Caco-2 (cell line): ENCODE measurements around the gene ABLIM2. TPM values are rescaled to one million over a fixed set of nuclear protein-coding genes. Genes with fewer than 3 reads are reported as not detected.
A peak's percentile ranks its signal among the peaks of the same experiment; 100 is the strongest.

Experiments used
- BruUV-seq: library from RNA; stranded (reverse); fragments of 400-500 nt; replicated peaks from 2 replicates; lab custom pipeline; 2021; lab: Mats Ljungman, UMichigan
- CTCF ChIA-PET: fragments of 300-600 bp; sonication (Branson Sonifier 250); formaldehyde crosslinking; loops from one replicate; lab custom pipeline; 2022; ENCODE audit warnings: antibody characterized with exemption; lab: Charles Lee
- POLR2A ChIA-PET: fragments of 300-600 bp; sonication (Branson Sonifier 250); formaldehyde crosslinking; loops from one replicate; lab custom pipeline; 2022; ENCODE audit warnings: antibody characterized with exemption; lab: Charles Lee
- DNase-seq, 2 experiments: peaks; one replicate each; pipeline versions ENCODE4 v3.0.0 to v3.0.0-alpha.2; 2020 to 2022
- H3K27me3 ChIP-seq: replicated peaks from 2 replicates; pipeline ENCODE4 v1.6.0; 2011; ENCODE audit warnings: low read length; ENCODE audit not compliant: control insufficient read depth, insufficient read depth
- H3K36me3 ChIP-seq: 2 replicates; pipeline ENCODE4 v1.5.1; 2011; ENCODE audit warnings: low read length; ENCODE audit not compliant: control insufficient read depth, insufficient read depth
- H3K4me1 ChIP-seq: fragments of 250-450 bp; sonication (Bioruptor Pico); 2 replicates; pipeline ENCODE4 v1.5.1; 2020; ENCODE audit warnings: mild to moderate bottlenecking
- H3K4me3 ChIP-seq: 2 replicates; pipeline ENCODE4 v1.5.1; 2011; ENCODE audit warnings: low read depth, mild to moderate bottlenecking, control low read depth, low read length
- H3K9me3 ChIP-seq: fragments of 250-450 bp; sonication (Bioruptor Pico); 2 replicates; pipeline ENCODE4 v1.5.1; 2020; ENCODE audit warnings: mild to moderate bottlenecking, moderate library complexity
- H3K27ac Mint-ChIP-seq: one replicate; pipeline ENCODE4 v1.8.0; 2022; ENCODE audit warnings: mixed read lengths; ENCODE audit not compliant: unreplicated experiment
- H3K27me3 Mint-ChIP-seq: one replicate; pipeline ENCODE4 v1.8.0; 2022; ENCODE audit warnings: mixed read lengths; ENCODE audit not compliant: insufficient read depth, unreplicated experiment
- H3K36me3 Mint-ChIP-seq: one replicate; pipeline ENCODE4 v1.8.0; 2022; ENCODE audit warnings: mild to moderate bottlenecking, mixed read lengths; ENCODE audit not compliant: insufficient read depth, unreplicated experiment
- H3K4me1 Mint-ChIP-seq: one replicate; pipeline ENCODE4 v1.8.0; 2022; ENCODE audit warnings: low read depth, mixed read lengths; ENCODE audit not compliant: unreplicated experiment
- H3K4me3 Mint-ChIP-seq: one replicate; pipeline ENCODE4 v1.8.0; 2022; ENCODE audit warnings: mild to moderate bottlenecking, moderate library complexity, mixed read lengths; ENCODE audit not compliant: unreplicated experiment
- H3K9me3 Mint-ChIP-seq: one replicate; pipeline ENCODE4 v1.8.0; 2022; ENCODE audit warnings: mixed read lengths; ENCODE audit not compliant: unreplicated experiment
- intact Hi-C: fragments of 100-400 bp; cut with micrococcal nuclease; formaldehyde crosslinking; loops from one replicate; pipeline ENCODE4 v1.10.0; 2022; ENCODE audit not compliant: unreplicated experiment
- total RNA-seq: library from RNA; stranded (reverse); gene quantifications from 2 replicates; pipeline ENCODE4 v1.2.3, GENCODE V29; 2022
- TF ChIP-seq, protein P1 (sequence below), 2 experiments: fragments of 200-600 bp in 1 of 2; IDR thresholded peaks; 1 replicate in 1 of 2; 2 replicates in 1 of 2; pipeline versions ENCODE4 v1.5.1 to v1.8.0; 2011 to 2022; ENCODE audit warnings: antibody characterized with exemption in 1 of 2, control low read depth in 1 of 2, inconsistent platforms in 1 of 2, low read depth in 1 of 2, low read length in 1 of 2, mild to moderate bottlenecking in 1 of 2, moderate library complexity in 1 of 2; ENCODE audit not compliant: insufficient read depth in 1 of 2, severe bottlenecking in 1 of 2, unreplicated experiment in 1 of 2

ABLIM2 gene
- total RNA-seq, 1 experiment from 2014 or later, result 0.23 TPM

DNA sequence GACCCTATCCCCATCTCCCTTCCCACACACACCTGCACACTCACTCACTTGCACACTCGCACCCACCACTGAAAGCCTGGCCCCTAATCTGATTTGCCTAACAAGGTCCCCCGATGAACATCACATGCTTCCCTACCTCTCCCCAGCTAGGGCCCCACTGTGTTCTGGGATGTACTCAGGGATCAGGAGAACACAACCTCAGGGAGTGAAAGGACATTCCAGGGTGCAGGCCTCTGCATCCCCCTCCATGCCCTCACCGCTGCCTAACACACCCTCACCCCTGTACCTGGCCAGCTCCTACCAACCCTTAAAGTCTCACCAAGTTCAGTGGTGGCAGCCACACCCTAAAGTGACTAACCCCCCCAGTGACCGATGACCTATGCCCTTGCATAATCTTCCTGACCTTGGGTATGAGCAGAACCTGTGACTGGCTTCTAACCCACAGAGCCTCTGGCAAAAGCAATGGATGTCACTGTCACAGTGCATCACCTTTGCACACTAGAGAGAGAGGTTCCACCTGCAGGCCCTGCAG, 216.6 kb downstream of the ABLIM2 start:
- Mint-ChIP-seq H3K4me3 (no peak overlapping the region), H3K9me3 (no peaks in the 10 kb centered on the region), H3K27ac (peak overlapping the region; percentile 93), H3K27me3 (no peaks in the 10 kb centered on the region), H3K4me1 (peaks cover 42% of the 10 kb centered on the region), H3K36me3 (peaks cover 10% of the 10 kb centered on the region)
- Histone ChIP-seq H3K36me3 (no peaks in the 10 kb centered on the region), H3K9me3 (no peaks in the 10 kb centered on the region), H3K27me3 (no peaks in the 10 kb centered on the region), H3K4me3 (no peak overlapping the region), H3K4me1 (peaks cover 40% of the 10 kb centered on the region)
- intact Hi-C loops, result loop anchor here (1.0 kb wide), 1 partner anchor 30 kb away; no protein-coding TSS in a partner anchor
- ChIA-PET CTCF (no interaction called here), POLR2A (no interaction called here)
- TF ChIP-seq, protein P1, sequence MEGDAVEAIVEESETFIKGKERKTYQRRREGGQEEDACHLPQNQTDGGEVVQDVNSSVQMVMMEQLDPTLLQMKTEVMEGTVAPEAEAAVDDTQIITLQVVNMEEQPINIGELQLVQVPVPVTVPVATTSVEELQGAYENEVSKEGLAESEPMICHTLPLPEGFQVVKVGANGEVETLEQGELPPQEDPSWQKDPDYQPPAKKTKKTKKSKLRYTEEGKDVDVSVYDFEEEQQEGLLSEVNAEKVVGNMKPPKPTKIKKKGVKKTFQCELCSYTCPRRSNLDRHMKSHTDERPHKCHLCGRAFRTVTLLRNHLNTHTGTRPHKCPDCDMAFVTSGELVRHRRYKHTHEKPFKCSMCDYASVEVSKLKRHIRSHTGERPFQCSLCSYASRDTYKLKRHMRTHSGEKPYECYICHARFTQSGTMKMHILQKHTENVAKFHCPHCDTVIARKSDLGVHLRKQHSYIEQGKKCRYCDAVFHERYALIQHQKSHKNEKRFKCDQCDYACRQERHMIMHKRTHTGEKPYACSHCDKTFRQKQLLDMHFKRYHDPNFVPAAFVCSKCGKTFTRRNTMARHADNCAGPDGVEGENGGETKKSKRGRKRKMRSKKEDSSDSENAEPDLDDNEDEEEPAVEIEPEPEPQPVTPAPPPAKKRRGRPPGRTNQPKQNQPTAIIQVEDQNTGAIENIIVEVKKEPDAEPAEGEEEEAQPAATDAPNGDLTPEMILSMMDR (IDR thresholded peaks at IDR 0.05; ENCODE audit: insufficient read depth in 1 of 2, low read depth in 1 of 2, low read length in 1 of 2, severe bottlenecking in 1 of 2, unreplicated experiment in 1 of 2), result no peak
- BruUV-seq, result no TSS peak
- no peak for DNase-seq

DNA sequence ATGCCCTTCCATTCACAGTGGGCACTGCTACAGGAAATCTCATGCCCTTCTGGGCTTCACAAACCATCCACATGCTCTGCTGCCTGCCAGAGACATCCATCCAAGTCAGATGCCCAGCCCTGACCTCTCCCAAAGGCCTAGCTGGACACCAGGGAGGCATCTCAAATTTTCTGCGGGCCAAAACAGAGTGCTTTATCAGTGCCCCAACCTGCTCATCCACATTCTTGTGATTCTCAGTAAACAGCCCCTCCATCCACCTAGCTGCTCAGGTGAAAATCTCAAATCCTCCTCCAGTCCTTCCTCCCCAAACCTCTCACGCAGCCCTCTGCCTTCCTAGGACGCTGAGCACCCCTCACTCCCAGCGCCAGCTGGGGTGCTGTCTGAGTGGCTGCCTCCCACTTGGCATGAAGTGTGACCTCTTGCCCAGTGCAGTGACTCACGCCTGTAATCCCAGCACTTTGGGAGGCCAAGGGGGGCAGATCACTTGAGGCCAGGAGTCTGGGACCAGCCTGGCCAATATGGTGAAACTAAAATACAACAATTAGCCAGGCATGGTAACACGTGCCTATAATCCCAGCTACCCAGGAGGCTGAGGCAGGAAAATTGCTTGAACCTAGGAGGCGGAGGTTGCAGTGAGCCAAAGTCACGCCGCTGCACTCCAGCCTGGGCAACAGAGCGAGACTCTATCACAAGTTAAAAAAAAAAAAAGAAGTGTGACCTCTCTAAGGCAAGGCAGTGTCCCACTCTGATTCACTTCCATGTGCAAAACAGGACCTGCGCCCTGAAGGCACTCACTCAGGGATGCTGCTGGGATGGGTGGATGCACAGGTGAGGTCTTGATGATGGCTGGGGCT, 217.3 kb downstream of the ABLIM2 start:
- no peaks in the 10 kb centered on the region for H3K27me3 Mint-ChIP-seq
- Histone ChIP-seq H3K4me1 (peaks cover 40% of the 10 kb centered on the region), H3K27me3 (no peaks in the 10 kb centered on the region), H3K4me3 (no peak overlapping the region), H3K9me3 (no peaks in the 10 kb centered on the region), H3K36me3 (no peaks in the 10 kb centered on the region)
- peaks cover 42% of the 10 kb centered on the region for H3K4me1 Mint-ChIP-seq
- BruUV-seq, result no TSS peak
- CTCF ChIA-PET, result interaction anchor here (1.4 kb wide), 1 partner anchor 137 kb away, joined by 5 read pairs; no protein-coding TSS in a partner anchor
- peak overlapping the region; percentile 70 for H3K4me3 Mint-ChIP-seq
- H3K36me3 Mint-ChIP-seq, result peaks cover 10% of the 10 kb centered on the region
- H3K27ac Mint-ChIP-seq, result peak overlapping the region; percentile 93
- H3K9me3 Mint-ChIP-seq, result no peaks in the 10 kb centered on the region
- TF ChIP-seq, protein P1 (IDR thresholded peaks at IDR 0.05; ENCODE audit: insufficient read depth in 1 of 2, low read depth in 1 of 2, low read length in 1 of 2, severe bottlenecking in 1 of 2, unreplicated experiment in 1 of 2), result no peak
- DNase-seq, result peak; percentile 83 to 86
- intact Hi-C loops, result loop anchor here (1.0 kb wide), 1 partner anchor 31 kb away; no protein-coding TSS in a partner anchor
- POLR2A ChIA-PET, result no interaction called here

DNA sequence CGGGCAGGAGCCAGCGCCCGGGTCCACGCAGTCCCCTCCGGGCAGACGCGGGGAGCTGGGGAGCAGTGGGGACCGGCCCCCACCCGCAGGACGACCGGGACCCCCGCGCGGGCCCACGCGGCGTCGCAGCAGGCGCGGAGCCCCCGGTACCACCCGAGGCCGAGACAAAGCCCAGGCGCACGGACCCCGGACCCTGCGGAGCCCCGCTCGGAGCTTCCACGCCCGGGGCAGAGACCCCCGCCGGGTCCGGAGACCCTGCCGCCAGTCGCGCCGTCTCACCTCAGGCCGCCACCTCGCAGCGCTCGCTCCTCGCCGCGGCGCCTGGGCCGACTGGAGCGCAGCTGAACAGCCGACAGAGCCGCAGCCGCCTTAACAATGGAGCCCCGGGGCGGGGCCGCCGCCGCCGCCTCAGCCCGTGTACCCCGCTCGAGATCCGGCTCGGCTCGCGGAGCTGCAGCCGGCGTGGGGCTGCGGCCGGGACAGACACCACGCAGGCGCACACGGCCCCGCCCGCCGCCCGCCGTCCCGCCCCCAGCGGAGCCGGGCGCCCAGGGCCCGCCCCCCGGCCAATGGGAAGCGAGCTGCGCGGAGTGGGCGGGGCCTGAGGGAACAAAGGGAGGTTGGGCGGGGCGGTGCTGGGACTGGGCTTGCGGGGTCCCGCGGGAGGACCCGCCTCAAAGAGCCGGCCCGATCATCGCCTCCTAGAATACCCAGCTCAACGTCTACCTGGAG, 219.1 kb downstream of the ABLIM2 start, which contains the start of gene AFAP1:
Gene AFAP1 (minus strand): TSS at position 485 of the 732 bp plus-strand sequence. CDS start 67,783 bp downstream, outside the sequence.
- Mint-ChIP-seq H3K9me3 (no peaks in the 10 kb centered on the region), H3K27me3 (no peaks in the 10 kb centered on the region), H3K27ac (peak within 1 kb of the TSS; percentile 93), H3K36me3 (peaks cover 10% of the 10 kb centered on the region), H3K4me1 (peaks cover 42% of the 10 kb centered on the region), H3K4me3 (peak within 1 kb of the TSS; percentile 81)
- H3K4me3 ChIP-seq, result peak within 1 kb of the TSS; percentile 93
- TF ChIP-seq, protein P1 (IDR thresholded peaks at IDR 0.05; ENCODE audit: insufficient read depth in 1 of 2, low read depth in 1 of 2, low read length in 1 of 2, severe bottlenecking in 1 of 2, unreplicated experiment in 1 of 2), result no peak
- ChIA-PET POLR2A (interaction anchor here (0.6 to 1.1 kb wide), 4 partner anchors 10 to 872 kb away, joined by 3 to 5 read pairs (median 3); partner anchors contain the start of gene GRPEL1), CTCF (interaction anchor here (0.6 to 1.8 kb wide), 3 partner anchors 134 to 137 kb away, joined by 5 to 7 read pairs (median 5); no protein-coding TSS in a partner anchor)
- BruUV-seq, result no TSS peak
- no peaks in the 10 kb centered on the region for H3K36me3 ChIP-seq
- H3K9me3 ChIP-seq, result no peaks in the 10 kb centered on the region
- peak; percentile 87 to 92 for DNase-seq
- H3K4me1 ChIP-seq, result peaks cover 37% of the 10 kb centered on the region
- intact Hi-C loops, result loop anchor here (5.0 kb wide), 1 partner anchor 48 kb away; no protein-coding TSS in a partner anchor
- no peaks in the 10 kb centered on the region for H3K27me3 ChIP-seq
